ENCODE results near the gene HLA-C.

GRCh38 chr6:31266567-31267360 is 5.1 kb downstream of the HLA-C start:
- no peak for TF ChIP-seq CTCF (IDR thresholded peaks at IDR 0.05)
- TF ChIP-seq POLR2AphosphoS5 (IDR thresholded peaks at IDR 0.05): no peak
- TF ChIP-seq POLR2A (IDR thresholded peaks at IDR 0.05): no peak
